SIG-M5 treated with dmso at 0.1 percent for 504 hours (cell line): Measurements from ENCODE around the gene VWA5B2.
A peak's percentile ranks its signal among the peaks of the same experiment; 100 is the strongest.
"Not testable (repeated sequence)": the region's sequence is repeated elsewhere in the genome, so short reads cannot be mapped to it uniquely, and the experiment has no call there.

Experiments
- DNase-seq: peaks from one replicate; lab custom pipeline; 2025; ENCODE audit not compliant: unreplicated experiment; lab: John Stamatoyannopoulos, UW

Gene VWA5B2

DNA sequence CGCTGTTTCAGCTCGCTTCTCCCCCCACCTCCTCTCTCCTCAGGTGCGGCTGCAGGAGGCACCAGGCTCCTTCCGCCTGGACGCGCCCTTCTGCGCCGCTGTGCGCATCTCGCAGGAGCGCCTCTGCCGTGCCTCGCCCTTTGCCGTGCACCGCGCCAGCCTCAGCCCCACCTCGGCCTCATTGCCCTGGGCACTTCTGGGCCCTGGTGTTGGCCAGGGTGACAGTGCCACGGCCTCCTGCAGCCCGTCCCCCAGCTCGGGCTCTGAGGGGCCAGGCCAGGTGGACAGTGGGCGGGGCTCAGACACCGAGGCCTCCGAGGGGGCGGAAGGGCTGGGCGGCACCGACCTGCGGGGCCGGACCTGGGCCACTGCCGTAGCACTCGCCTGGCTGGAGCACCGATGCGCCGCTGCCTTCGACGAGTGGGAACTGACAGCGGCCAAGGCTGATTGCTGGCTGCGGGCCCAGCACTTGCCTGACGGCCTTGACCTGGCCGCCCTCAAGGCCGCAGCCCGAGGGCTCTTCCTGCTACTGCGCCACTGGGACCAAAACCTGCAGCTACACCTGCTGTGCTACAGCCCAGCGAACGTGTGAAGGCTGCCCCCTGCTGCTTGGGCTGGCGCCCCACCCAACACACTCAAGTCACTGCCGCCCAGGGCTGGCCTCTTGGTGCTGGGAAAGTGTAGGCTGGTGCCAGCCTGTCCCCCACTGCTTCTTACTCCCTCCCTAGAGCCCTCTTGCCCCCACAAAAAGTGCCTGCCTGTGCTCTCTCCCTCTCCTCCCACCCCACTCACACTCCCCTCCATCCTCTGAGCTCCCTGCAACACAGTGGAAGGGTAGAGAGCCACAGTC is 12.3 kb downstream of the VWA5B2 start:
- peak; percentile 66 for DNase-seq

DNA sequence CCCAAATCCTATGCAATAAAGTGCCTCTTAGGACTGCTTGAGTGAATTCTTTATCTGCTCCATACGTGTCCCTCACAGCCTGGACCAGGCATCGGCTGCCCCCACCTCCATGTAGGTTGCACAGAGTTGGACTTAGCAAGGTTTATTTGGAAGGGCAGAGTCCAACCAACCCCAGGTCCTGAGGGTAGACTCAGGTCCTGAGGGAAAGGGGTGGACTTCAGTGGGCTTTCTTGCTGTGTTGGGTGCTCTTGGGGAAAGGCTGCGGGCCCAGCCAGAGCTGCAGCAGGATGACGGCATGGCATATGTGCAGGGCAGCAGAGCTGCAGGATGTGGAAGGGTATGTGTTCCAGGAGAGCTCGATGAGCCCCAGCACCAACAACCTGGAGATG is 12.9 kb downstream of the VWA5B2 start:
- no peak for DNase-seq

DNA sequence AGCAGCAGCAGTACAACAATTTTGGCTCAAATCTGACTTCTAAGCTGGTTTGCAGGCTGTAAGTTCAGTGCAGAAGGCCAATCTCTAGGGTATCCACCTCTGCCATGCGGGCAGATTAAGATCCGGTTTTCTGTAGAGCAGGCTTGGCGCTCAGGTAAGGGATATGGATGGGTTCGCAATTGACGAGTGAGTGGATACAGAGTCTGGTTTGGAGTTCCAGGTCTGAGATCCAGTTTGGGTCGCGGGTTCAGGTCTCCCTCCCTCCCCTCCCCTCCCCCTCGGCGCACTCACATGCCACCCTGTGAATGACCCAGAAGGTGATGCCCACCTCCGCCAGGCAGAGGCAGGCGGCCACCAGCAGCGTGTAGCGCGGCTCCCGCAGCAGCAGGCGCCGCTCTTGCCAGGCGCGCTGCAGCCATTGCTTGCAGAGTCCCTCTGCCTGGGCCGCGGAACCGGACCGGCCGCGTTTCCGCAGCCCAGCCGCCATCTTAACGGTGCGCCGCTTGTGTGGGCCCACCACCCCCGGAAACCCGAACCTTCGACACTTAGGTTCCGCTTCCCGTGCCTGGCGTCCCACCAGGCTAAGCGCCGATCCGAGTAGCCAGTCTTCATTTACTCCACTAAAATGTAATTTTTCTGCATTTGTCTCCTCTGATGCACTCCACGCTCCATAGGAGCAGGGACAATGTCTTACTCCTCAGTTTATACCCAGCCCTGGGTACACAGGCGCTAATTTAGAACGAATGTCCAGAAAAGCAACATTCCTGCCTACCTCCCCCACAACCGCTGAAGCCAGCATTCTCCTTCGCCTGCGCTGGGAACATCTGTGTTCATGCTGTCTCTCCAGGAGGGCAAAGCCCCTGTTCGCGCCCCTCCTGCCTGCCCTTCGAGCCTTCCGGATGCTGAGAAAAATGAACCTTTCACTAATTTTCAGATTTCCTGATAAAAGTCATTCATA is 19.3 kb downstream of the VWA5B2 start, which contains the start of gene ALG3:
TSS of gene ALG3 (minus strand) at position 509 of the 958 bp plus-strand sequence. CDS start at position 487, 22 bp downstream.
- DNase-seq: peak; percentile 80

DNA sequence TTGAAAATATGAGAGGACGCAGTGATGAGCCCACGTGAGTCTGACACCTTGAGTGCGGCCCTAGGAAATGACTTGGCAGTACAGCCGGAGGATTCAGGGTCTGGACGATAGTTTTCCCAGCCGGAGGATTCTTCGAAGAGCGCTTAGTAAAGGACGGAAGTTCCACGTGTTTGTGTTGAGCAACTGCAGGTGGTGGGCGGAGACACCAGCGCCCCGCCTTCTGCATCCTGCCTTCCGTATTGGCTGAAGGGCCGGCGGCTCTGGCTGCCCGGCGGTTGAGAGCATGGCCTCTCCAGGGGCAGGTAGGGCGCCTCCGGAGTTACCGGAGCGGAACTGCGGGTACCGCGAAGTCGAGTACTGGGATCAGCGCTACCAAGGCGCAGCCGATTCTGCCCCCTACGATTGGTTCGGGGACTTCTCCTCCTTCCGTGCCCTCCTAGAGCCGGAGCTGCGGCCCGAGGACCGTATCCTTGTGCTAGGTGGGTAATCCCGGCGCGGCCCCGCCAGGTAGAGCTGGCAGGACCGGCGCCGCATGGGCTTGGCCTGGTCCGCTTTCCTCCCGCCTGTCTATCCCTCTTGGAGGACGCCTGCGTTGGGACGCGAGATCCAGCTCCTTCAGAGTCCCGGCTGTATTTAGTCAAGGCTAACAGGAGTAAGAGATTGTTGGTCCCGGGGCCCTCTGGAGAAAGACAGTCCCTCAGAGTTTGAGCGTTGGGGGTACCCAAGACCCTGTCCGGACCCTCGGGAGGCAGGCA is 20.2 kb downstream of the VWA5B2 start, which contains the start of gene EEF1AKMT4:
TSS of gene EEF1AKMT4 (plus strand) at position 261 of the 755 bp plus-strand sequence. CDS start at position 284, 23 bp downstream.
- DNase-seq: peak; percentile 99

DNA sequence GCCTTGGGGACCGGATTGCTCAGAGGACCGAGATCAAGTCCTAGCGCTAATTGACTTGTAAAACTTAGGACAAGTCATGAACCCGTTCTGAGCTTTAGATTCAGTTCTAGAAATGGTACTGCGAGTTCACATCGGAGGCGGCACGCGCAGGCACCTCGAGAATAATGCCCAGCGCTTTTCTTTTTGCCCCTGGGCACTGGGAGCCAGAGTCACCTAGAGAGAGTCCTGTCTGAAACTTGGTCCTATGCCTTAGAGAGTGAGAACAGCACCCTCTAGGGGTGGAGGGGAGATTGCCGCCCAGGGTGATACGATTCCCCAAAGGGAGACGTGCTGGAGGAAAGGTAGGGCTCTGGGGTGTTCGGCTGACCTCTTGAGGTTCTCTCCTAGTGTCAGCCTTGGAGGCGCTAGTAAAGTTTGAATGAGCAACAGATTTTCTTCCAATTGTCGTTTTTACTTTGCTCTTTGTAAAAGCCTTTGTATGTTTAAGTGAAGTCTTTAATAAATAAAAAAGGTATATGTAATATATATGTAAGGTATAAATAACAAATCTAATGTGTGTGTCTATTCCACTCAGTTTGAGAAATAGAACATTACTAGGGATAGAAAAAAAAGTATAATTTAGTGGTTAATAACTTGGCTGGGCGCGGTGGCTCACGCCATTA is 20.9 kb downstream of the VWA5B2 start:
- DNase-seq: peak; percentile 97

DNA sequence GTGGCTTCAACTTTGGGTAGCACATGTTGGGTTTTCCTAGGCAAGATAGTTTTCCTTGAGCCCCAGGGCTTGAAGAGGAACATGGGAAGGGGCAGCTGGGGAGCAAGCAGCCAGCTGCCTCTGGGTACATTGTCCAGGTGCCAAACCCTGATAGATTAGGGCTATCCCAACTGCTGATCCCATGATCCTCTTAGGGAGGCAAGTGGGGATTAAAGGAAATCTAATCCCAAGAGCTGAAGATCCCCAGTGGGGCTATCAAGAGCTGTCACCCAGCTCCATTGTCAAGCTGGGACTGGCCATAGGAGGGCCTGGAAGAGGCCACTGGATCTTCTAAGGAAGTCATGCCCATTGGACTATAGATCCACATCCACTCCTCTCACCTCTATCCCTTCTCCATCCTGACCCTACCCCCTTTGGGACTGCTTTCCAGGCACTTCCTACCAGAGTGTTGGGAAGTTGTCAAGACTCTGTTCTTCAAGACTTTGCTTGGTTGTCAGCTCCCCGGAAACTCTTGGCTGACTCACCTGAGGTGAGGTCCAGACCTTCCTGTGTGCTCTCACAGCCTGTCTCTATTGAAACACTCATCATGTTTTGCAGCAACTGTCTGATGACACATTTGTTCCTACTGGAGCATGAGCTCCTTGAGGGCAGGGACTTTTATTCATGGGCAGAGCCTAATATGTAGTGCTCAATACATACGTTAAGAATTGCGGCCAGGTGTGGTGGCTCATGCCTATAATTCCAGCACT is 26.1 kb downstream of the VWA5B2 start:
- no peak for DNase-seq

- no peak for DNase-seq
Observed at GRCh38 chr3:184257083-184257915, 27.9 kb downstream of the VWA5B2 start.

DNA sequence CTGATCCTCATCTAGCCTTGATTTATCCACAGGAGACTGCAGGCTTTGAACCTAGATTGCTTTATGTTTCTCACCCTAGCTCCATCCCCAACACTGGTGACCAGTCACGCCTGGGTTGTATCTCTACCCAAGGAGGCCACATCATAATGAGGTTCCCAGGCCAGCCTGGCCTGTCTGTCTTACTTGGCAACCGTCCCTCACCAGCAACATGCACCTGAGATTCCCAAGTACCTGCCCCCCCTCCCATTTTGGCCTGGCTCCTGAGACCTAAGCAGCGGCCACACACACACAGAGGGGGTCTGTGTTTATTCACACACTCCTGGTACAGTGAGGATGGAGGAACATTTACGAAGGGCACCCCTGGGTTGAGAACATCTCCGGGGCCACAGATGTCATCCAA is 29.5 kb downstream of the VWA5B2 start:
- DNase-seq: no peak

- no peak for DNase-seq
Observed at GRCh38 chr3:184259396-184259877, 30.1 kb downstream of the VWA5B2 start.

- peak; percentile 53 for DNase-seq
Observed at GRCh38 chr3:184259878-184260723, 30.7 kb downstream of the VWA5B2 start.

DNA sequence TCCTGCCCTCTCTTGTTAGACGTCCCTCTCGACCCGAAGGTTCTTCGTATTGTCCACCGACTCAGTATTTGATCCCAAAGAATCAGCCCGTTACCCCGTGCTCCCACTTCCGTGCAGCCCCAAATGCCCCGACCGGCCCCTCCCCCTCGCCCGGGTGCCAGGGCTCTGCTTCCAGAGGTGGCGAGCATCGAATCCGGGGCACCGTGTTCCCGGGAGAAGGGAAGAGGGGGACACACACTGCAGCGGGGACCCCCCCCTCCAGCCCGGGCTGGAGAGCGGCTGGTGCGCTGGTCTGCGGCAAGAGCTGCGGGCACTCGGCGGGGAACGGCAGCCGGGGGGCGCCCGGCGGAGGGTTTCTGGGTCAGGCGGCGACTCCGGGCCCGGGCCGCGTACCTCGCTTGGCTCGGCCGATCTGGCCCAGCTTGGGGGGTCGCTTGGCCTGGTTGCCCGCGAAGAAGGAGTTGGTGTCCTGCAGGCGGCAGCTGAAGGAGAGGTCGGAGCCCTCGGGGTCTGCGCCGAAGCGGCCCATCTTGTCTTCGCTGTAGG is 31.4 kb downstream of the VWA5B2 start:
- no peak for DNase-seq

DNA sequence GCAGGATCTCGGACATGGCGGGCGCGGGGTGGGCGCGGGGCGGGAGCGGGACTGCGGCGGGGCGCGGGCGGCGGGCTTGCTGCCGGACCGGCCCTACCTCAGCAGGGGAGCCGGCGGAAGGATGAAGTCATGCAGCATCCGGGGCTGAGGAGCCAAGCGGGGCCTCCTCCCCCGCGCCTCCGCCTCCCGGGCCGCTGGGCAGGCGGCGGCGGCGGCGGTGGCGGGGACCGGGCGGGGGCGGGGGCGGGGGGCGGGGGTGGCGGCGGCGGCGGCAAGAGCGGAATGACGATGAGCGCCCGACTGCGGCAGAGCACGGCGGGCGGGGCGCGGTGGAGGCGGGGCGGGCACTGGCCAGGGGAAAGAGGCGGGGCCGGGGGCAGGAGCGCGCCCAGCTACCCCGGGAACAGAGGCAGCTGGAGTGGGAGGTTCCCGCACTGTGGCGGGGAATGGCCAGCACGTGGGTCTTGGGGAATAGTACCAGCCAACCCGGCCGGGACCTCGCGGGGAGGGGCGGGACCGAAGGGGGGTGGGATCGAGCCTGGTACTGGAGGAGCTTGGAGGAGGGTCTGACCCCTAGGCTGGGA is 32.0 kb downstream of the VWA5B2 start, which contains the start of gene CAMK2N2:
TSS of gene CAMK2N2 (minus strand) at position 284 of the 584 bp plus-strand sequence. CDS start at position 16, 268 bp downstream.
- DNase-seq: peak; percentile 73

- peak; percentile 49 for DNase-seq
Observed at GRCh38 chr3:184261854-184262763, 32.7 kb downstream of the VWA5B2 start.

DNA sequence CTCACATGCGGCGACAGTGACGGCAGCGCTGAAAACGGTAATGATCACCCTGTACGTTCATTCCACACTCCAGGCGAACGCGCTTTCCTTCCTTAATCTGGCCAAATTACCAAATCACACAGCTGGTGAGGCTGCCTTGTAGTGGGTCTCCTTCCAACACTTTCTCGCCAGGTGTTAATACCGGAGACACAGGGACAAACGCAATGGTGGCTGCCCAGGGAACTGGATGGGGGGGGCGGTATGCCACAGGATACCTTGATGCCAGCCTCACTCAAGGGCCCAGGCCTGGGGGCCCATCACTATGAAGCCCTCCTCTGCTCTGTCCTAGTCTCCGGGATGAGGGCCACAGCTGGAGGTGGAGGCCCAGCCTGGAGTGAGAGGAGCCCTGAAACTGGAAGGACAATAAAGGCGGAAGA is 33.4 kb downstream of the VWA5B2 start:
- peak; percentile 31 for DNase-seq

DNA sequence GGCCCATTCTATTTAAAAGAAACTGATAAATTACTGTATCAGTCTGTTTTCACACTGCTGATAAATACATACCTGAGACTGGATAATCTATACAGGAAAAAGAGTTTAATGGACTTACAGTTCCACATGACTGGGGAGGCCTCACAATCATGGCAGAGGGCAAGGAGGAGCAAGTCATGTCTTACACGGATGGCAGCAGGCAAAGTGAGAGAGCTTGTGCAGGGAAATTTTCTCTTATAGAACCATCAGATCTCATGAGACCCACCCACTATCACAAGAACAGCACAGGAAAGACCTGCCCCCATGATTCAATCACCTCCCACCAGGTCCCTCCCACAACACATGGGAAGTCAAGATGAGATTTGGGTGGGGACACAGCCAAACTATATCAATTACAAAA is 37.9 kb downstream of the VWA5B2 start:
- not testable (repeated sequence) for DNase-seq

DNA sequence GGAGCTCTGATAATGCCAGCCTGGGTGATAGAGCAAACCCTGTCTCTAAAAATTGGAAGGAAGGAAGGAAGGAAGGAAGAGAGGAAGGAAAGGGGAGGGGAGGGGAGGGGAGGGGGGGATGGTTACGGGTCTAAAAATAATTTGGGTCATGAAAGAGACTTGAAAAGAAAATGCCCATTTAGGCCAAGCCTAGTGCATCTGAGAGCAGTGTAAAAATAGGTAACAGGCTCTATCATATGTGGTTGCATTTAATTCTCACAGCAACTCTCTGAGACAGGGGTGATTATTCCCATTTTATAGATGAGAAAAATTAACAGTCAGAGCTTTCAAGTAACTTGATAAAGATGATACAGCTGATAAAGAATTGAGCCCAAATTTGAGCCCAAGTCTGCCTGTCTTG is 42.9 kb downstream of the VWA5B2 start:
- no peak for DNase-seq
